SK-N-SH treated with all-trans-retinoic acid at 6 μM for 48 hours (cell line): ENCODE results near the gene DOCK9.

ENCODE experiments used
- TCF4 ChIP-seq: fragments of 250-450 bp; sonication (Bioruptor Pico); IDR thresholded peaks from 2 replicates; pipeline ENCODE4 v1.8.0; 2021; ENCODE audit warnings: mild to moderate bottlenecking, moderate library complexity, borderline replicate concordance
- ZFP3 ChIP-seq: fragments of 250-450 bp; sonication (Bioruptor Pico); IDR thresholded peaks from 2 replicates; pipeline ENCODE4 v1.5.0; 2020; ENCODE audit warnings: mild to moderate bottlenecking, moderate library complexity
- ZFP30 ChIP-seq: fragments of 450-650 bp; formaldehyde crosslinking; IDR thresholded peaks from 2 replicates; pipeline ENCODE4 v1.5.0; 2022; ENCODE audit warnings: mild to moderate bottlenecking, moderate library complexity

GRCh38 chr13:98825659-98826058 is 152.2 kb downstream of the DOCK9 start:
- no peak for TF ChIP-seq TCF4
- no peak for TF ChIP-seq ZFP30 (CRISPR knock-in tag)
- no peak for TF ChIP-seq ZFP3 (CRISPR knock-in tag)
